ENCODE data around the gene SIGLEC11. TPM values are rescaled to one million over a fixed set of nuclear protein-coding genes. Genes with fewer than 3 reads are reported as not detected.
"Not testable (repeated sequence)": the region's sequence is repeated elsewhere in the genome, so short reads cannot be mapped to it uniquely, and the experiment has no call there.

The SIGLEC11 gene, protein sequence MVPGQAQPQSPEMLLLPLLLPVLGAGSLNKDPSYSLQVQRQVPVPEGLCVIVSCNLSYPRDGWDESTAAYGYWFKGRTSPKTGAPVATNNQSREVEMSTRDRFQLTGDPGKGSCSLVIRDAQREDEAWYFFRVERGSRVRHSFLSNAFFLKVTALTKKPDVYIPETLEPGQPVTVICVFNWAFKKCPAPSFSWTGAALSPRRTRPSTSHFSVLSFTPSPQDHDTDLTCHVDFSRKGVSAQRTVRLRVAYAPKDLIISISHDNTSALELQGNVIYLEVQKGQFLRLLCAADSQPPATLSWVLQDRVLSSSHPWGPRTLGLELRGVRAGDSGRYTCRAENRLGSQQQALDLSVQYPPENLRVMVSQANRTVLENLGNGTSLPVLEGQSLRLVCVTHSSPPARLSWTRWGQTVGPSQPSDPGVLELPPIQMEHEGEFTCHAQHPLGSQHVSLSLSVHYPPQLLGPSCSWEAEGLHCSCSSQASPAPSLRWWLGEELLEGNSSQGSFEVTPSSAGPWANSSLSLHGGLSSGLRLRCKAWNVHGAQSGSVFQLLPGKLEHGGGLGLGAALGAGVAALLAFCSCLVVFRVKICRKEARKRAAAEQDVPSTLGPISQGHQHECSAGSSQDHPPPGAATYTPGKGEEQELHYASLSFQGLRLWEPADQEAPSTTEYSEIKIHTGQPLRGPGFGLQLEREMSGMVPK
- under 1 TPM in 1 of 4 donors, not detected in 3; 0.38 TPM for total RNA-seq

DNA sequence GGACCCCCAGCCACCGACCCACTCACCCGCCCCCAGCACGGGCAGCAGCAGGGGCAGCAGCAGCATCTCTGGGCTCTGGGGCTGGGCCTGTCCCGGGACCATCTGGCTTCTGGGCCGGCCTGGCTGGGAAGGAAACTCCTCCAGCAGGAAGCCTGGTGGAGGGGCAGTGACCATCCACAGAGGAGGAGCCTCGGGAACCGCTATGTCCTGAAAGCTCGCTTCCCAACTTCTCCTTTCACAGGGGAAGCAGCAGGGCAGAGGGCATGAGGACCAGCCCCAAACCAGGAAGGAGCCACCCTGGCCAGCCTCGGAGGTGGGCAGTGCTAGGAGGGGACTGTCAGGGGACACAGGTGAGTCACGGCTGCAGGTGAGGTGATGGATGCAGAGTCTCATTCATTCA lies at the start of gene SIGLEC11:
SIGLEC11 (minus strand) TSS at position 193 of the 400 bp plus-strand sequence; CDS start at position 102, 91 bp downstream.
- H3K36me3 ChIP-seq; DNase-seq; H3K9me3 ChIP-seq; H3K4me3 ChIP-seq; intact Hi-C loops (cut with DNase I); H3K27ac ChIP-seq: not testable (repeated sequence)
- peaks cover 0 to 11% (median 0%) of the 10 kb centered on the region in 3 donors for H3K4me1 ChIP-seq
- WGBS, 2 donors: 60% methylated on average over 2 of the region's 10 CpGs; no CpG with 5 or more reads in 1 of the 2 donors
- H3K27me3 ChIP-seq: peaks cover 0 to 27% (median 0%) of the 10 kb centered on the region in 4 donors

DNA sequence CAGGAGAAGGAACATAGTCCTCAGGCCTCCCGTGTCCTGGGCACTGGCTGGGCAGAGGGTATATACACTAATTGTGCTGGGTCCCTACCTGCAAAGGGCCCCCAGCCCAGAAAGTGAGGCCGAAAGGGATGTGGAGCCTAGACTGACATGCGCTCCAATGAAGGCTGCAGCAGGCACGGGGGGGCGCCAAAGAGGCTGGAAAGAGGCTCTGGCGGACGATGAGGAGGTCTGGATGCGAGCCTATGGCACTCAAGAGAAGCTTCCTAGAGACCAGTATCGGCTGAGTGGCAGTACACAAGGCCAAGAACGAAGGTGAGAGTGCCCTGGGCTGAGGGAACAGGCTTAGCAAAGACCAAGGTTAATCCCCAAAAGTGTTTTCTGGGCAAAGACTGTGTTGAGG lies 47.6 kb upstream of the SIGLEC11 start:
- no peak overlapping the region for H3K27ac ChIP-seq
- DNase-seq: no peak
- peaks cover 6 to 19% (median 8%) of the 10 kb centered on the region in 3 donors for H3K4me1 ChIP-seq
- intact Hi-C loops (cut with DNase I): no loop called here
- peaks cover 26 to 100% (median 27%) of the 10 kb centered on the region in 3 donors for H3K36me3 ChIP-seq
- no peaks in the 10 kb centered on the region for H3K27me3 ChIP-seq
- H3K4me3 ChIP-seq: no peak overlapping the region
- TF ChIP-seq, protein P1, sequence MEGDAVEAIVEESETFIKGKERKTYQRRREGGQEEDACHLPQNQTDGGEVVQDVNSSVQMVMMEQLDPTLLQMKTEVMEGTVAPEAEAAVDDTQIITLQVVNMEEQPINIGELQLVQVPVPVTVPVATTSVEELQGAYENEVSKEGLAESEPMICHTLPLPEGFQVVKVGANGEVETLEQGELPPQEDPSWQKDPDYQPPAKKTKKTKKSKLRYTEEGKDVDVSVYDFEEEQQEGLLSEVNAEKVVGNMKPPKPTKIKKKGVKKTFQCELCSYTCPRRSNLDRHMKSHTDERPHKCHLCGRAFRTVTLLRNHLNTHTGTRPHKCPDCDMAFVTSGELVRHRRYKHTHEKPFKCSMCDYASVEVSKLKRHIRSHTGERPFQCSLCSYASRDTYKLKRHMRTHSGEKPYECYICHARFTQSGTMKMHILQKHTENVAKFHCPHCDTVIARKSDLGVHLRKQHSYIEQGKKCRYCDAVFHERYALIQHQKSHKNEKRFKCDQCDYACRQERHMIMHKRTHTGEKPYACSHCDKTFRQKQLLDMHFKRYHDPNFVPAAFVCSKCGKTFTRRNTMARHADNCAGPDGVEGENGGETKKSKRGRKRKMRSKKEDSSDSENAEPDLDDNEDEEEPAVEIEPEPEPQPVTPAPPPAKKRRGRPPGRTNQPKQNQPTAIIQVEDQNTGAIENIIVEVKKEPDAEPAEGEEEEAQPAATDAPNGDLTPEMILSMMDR (IDR thresholded peaks at IDR 0.05): no peak
- no peak for TF ChIP-seq POLR2A (IDR thresholded peaks at IDR 0.05)
- no peaks in the 10 kb centered on the region for H3K9me3 ChIP-seq
- 60 to 85% methylated on average over 9 to 10 of the region's 10 CpGs for WGBS, 2 donors

DNA sequence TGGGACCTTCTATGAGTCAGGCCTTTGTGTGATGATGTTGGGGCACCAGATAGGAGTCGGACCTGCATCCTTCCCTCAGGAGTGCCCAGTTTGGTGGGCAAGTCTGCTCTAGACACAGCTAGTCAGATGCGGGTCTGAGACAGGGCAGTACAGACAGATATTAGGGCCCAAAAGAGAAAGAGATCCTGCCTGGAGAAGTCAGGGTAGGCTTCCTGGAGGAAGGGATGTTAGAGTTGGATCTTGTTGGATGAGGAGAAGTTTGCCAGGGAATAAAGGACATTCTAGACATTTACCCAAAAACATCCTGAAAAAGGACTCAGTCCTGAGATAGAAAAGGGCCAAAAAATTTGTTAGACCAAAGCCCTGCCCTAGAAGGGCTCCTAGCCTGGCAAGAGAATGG lies 47.0 kb upstream of the SIGLEC11 start:
- peaks cover 26 to 100% (median 30%) of the 10 kb centered on the region in 3 donors for H3K36me3 ChIP-seq
- H3K27me3 ChIP-seq: no peaks in the 10 kb centered on the region
- intact Hi-C loops (cut with DNase I): no loop called here

DNA sequence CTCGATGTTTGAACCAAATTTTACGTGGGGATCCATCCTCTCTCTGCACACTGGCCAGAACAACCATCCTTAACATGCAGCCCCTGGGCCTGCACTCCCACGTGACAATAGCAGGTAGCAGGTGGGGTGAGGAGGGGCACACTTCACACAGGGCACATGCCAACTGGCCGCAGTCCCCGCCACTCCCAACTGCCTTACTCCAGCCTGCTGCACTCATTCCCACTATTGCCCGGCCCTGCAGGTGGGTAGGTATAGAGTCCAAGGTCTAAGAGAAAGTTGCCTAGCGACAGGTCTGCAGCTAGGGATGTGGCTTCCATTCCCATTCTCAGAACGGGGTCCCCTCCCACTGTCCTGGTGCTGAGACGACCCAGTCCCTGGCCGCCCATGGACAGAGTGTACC lies 46.2 kb upstream of the SIGLEC11 start:
- 91 to 98% methylated on average over 5 of the region's 10 CpGs for WGBS, 2 donors
- Histone ChIP-seq H3K36me3 (peaks cover 26 to 100% (median 32%) of the 10 kb centered on the region in 3 donors), H3K27me3 (no peaks in the 10 kb centered on the region), H3K4me3 (no peak overlapping the region), H3K4me1 (peaks cover 6 to 29% (median 8%) of the 10 kb centered on the region in 3 donors), H3K27ac (no peak overlapping the region), H3K9me3 (no peaks in the 10 kb centered on the region)
- DNase-seq: no peak
- intact Hi-C loops (cut with DNase I): no loop called here
- TF ChIP-seq, protein P1 (IDR thresholded peaks at IDR 0.05): no peak
- TF ChIP-seq POLR2A (IDR thresholded peaks at IDR 0.05): no peak

More for the DNA sequence above, 47.0 kb upstream of the SIGLEC11 start:
- 79 to 100% methylated on average over 2 of the region's 2 CpGs for WGBS, 2 donors
- no peaks in the 10 kb centered on the region for H3K9me3 ChIP-seq
- peaks cover 6 to 25% (median 8%) of the 10 kb centered on the region in 3 donors for H3K4me1 ChIP-seq
- TF ChIP-seq, protein P1 (IDR thresholded peaks at IDR 0.05): no peak
- no peak for TF ChIP-seq POLR2A (IDR thresholded peaks at IDR 0.05)
- no peak overlapping the region for H3K27ac ChIP-seq
- no peak for DNase-seq
- no peak overlapping the region for H3K4me3 ChIP-seq

DNA sequence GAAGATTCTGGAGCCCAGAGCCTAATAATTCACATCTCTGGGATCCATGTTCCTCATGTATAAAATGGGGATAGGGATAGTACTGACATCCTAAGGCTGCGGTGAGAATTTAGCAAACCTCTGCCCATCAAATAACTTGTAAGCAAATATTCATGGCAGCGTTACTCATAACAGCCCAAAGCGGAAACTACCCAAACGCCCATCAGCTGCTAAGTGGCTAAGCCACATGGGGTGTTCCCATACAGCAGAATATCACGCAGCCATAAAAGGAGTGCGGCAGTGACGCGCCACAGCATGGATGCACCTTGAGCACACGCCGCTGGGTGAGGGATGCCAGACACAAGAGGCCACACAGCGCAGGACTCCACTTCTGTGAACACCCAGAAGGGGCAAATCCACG lies 44.5 kb upstream of the SIGLEC11 start:
- H3K9me3 ChIP-seq: no peaks in the 10 kb centered on the region
- no peaks in the 10 kb centered on the region for H3K27me3 ChIP-seq
- DNase-seq: no peak
- peaks cover 6 to 29% (median 8%) of the 10 kb centered on the region in 3 donors for H3K4me1 ChIP-seq
- intact Hi-C loops (cut with DNase I): no loop called here
- H3K36me3 ChIP-seq: peaks cover 34 to 100% (median 35%) of the 10 kb centered on the region in 3 donors
- no peak overlapping the region for H3K27ac ChIP-seq
- no peak overlapping the region for H3K4me3 ChIP-seq
- WGBS, 2 donors: 83 to 93% methylated on average over 10 to 12 of the region's 12 CpGs
- TF ChIP-seq, protein P1 (IDR thresholded peaks at IDR 0.05): no peak
- no peak for TF ChIP-seq POLR2A (IDR thresholded peaks at IDR 0.05)
